PFSK-1 (cell line): ENCODE measurements around the gene FFAR2.

Source experiments
- FOXP2 ChIP-seq: optimal IDR thresholded peaks from 2 replicates; pipeline ENCODE3; 2011; ENCODE audit warnings: borderline replicate concordance, control low read depth, inconsistent platforms; ENCODE audit not compliant: insufficient read depth; ENCODE audit errors: extremely low read length, extremely low read depth
- SIN3A ChIP-seq: IDR thresholded peaks from 2 replicates; pipeline ENCODE4 v1.6.1; 2012; ENCODE audit warnings: mild to moderate bottlenecking, low read length, moderate library complexity, borderline replicate concordance; ENCODE audit not compliant: insufficient read depth
- TAF1 ChIP-seq: IDR thresholded peaks from 2 replicates; pipeline ENCODE4 v1.6.1; 2012; ENCODE audit warnings: low read length, control low read depth, borderline replicate concordance; ENCODE audit not compliant: insufficient read depth

GRCh38 chr19:35468637-35469036 lies 20.6 kb downstream of the FFAR2 start:
- TF ChIP-seq TAF1 (no peak), FOXP2 (no peak), SIN3A (no peak)
